ENCODE measurements around the gene RBBP4.

DNA sequence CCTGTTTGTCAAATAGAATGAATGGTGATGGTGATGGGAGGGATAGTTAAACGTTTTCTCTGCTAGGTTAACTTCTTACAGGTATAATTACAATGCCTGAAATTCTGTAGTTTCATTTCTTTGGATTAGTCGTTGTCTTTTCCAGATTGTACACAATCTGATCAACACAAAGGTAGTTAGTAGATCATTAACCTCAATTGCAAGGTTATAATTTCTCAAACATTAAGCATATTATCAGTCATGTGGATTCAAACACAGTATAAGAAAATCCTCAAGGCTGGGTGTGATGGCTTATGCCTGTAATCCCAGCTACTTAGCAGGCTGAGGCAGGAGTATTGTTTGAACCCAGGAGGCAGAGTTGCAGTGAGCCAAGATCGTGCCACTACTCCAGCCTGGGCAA, 31.0 kb downstream of the RBBP4 start:
- TF ChIP-seq, protein P1, sequence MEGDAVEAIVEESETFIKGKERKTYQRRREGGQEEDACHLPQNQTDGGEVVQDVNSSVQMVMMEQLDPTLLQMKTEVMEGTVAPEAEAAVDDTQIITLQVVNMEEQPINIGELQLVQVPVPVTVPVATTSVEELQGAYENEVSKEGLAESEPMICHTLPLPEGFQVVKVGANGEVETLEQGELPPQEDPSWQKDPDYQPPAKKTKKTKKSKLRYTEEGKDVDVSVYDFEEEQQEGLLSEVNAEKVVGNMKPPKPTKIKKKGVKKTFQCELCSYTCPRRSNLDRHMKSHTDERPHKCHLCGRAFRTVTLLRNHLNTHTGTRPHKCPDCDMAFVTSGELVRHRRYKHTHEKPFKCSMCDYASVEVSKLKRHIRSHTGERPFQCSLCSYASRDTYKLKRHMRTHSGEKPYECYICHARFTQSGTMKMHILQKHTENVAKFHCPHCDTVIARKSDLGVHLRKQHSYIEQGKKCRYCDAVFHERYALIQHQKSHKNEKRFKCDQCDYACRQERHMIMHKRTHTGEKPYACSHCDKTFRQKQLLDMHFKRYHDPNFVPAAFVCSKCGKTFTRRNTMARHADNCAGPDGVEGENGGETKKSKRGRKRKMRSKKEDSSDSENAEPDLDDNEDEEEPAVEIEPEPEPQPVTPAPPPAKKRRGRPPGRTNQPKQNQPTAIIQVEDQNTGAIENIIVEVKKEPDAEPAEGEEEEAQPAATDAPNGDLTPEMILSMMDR (IDR thresholded peaks at IDR 0.05): no peak
- no peak for TF ChIP-seq POLR2A (IDR thresholded peaks at IDR 0.05)
